Amniotic epithelial cell (primary cell): ENCODE measurements around the gene BID.

ENCODE experiments used
- DNase-seq: peaks from one replicate; pipeline ENCODE4 v3.0.0-alpha.2; 2010; ENCODE audit warnings: low read depth

Gene BID

DNA sequence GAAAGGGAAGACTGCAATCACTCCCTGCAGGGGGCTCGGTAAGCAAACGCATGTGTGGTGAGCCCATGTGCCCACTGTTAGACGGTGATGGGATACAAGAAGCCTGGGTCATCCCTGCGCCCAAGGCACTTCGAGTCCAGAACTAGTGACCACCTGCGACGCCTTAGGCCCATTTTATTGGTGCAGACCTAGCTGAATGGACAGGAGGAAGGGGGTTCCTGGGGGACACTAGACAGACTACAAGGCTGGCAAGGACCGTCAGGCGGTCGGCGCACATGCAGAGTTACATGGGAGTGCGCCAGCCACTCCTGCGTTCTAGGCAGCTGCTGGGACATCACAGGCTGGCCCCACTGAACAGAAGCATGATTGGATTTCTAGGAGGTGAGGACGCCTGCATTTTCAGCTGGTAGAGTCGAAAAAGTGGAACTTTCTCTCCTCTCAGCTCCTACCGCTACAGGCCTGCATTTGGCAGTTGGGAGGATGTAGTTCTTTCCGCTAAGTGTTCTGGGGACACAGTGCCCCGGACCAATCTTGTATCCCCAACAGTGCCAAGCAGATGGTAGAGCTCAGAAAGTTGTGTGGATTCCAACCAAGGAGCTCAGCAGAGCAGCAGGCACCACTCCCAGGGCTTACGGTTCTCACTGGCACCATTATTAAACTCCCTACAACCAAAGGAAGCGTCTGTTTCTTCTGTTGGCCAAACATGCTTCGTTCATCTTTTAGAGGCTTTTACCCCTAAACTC lies 35.7 kb downstream of the BID start:
- DNase-seq: no peak

- DNase-seq: peak; percentile 43
Observed at GRCh38 chr22:17734187-17734586, 40.1 kb downstream of the BID start.

GRCh38 chr22:17733466-17733865 lies 40.8 kb downstream of the BID start:
- no peak for DNase-seq

DNA sequence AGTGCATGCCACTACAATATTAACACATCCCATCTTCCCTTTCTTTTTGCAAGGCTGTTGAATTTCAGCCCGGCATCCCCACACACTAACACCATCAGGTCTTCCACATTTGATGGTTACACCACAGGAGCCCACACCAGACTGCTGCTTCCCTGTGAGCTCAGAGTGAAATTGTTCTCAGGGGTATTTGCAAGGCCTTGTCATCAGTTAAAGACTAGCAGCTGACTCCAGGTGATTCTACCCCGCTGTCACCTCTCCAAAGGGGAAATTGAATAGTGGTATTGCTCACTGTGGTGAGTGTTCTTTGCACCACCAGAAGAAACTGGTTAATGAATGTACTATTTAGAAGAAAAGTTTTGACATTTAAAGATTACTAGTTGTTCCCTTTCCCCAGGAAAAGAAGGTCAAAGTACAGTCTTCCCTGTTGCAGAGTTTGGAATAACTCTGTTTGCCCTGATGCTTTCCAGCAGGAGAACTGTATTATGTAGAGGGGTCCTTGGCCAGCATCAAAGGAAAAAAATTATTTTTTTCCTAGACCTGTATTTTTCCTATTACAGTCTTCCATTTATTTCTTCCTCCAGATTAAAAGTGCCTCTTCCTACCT lies 41.9 kb downstream of the BID start:
- no peak for DNase-seq

- DNase-seq: no peak
Observed at GRCh38 chr22:17729561-17729960, 44.7 kb downstream of the BID start.

DNA sequence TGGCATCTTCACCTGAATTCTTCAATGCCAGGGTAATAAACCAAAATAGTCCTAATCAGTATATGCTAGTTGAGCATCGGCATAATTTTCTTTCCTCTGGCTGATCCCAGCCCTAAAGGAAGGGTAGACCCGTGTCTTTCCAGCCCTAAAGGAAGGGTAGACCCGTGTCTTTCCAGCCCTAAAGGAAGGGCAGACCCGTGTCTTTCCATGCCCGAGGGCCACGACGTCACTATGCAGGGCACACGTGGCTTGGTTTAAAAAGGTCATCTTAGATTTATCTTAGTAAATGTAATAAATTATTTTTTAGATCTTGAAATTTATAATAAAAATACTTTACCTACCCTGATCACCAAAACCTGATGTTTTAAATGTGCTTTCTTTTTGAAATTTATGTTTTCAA lies 45.5 kb downstream of the BID start:
- DNase-seq: no peak

GRCh38 chr22:17726928-17727897 lies 47.1 kb downstream of the BID start:
- DNase-seq: no peak

DNA sequence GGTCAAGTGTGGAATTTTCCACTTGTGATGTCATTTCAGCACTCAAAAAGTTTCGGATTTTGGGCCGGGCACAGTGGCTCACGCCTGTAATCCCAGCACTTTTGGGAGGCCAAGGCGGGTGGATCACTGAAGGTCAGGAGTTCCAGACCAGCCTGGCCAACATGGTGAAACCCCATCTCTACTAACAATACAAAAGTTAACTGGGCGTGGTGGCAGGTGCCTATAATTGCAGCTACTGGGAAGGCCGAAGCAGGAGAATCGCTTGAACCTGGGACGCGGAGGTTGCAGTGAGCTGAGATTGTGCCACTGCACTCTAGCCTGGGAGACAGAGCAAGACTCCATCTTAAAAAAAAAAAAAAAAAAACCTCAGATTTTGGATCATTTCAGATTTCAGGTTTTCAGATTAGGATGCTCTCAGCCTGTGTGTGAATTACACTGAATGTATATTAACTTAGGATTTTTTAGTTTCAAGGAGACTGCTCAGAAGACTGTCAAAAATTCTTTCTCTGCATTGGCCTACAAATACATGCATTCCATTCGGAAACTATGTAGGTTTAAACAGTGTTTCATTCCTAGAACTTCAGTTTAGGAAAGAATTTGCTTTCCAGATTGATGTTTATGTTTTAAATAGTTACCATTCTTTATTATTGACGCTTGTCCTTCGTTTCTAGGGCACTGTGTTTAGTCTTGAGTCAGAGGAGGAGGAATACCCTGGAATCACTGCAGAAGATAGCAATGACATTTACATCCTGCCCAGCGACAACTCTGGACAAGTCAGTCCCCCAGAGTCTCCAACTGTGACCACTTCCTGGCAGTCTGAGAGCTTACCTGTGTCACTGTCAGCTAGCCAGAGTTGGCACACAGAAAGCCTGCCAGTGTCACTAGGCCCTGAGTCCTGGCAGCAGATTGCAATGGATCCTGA lies 48.0 kb downstream of the BID start:
- no peak for DNase-seq

DNA sequence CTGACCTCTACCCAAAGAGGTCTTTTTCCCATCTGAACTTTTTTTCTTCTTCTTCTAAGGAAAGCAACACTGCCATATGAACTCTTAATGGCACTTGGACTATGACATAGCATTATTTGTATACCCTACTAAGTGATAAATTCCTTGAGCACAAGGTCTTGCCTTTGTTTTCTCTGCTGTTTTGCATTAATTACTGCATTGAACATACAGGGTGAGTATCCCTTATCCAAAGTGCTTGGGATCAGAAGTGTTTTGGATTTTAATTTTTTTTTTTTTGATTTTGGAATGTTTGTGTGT lies 48.8 kb downstream of the BID start:
- DNase-seq: no peak

DNA sequence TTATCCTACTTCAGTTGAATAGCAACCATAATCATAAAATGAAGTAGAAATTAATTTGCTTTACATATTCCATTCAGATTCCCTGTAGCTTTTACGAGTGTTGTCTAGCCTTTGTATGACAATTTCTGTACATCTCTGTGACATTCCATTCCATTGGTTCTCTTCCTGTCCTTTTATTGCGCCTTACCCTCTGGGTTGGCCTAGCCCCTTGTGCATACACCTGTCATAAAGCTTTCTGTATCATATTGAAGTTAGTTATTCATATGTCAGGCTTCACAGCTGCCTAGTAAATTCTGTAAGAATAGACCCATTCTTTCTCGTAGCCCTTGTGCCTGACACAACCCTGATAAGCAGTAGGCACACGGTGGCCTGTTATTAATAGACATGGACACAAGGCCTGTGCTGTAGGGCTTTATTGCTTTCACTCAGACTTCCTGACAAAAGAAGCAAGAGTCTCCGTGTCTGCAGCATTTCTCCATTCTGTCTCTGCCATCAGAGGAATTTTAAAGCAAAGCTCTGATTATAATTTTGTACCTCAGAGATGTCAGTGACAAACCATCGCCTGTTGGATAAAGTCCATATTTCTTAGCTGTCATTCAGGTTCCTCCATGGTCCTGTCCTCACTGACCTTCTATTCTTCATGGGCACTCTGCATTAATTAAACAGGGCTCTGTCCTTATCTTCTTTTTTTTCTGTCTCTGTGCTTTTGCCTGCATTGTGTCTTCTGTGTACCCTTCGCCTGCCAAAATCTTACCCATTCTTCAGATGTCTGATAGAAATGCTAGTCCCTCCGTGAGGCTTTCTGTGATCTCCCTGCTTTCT lies 49.4 kb downstream of the BID start:
- no peak for DNase-seq

DNA sequence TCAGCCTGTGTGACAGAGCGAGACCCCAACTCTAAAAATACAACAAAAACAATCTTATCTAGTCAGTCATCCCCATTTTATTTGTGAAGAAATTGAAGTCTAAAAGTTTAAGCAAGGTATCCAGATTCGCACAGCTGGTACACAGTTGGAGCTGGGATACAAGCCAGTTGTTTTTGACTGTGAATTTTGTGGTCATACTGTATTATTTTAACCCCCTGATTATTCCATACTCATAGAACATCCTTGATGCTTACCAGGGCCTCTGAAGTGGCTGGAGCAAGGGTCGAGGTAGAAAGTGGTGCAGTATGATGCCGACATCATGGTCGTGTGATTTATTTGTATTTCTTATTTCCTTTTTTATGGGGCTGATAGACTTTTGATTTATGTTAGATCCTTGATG lies 50.0 kb downstream of the BID start:
- DNase-seq: no peak

- DNase-seq: no peak
Observed at GRCh38 chr22:17719911-17720310, 54.4 kb downstream of the BID start.

DNA sequence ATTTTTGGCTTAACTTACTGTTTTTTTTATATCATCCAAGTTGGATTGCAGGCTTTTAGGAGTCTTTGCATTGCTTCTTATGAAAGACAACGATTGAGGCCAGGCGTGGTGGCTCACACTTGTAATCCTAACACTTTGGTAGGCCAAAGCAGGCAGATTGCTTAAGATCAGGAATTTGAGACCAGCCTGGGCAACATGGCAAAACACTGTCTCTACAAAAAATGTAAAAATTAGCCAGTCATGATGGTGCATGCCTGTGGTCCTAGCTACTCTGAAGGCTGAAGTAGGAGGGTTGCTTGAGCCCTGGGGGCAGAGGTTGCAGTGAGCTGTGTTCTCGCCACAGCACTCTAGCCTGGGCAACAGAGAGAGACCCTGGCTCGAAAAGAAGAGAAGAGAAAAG lies 56.6 kb downstream of the BID start:
- DNase-seq: peak; percentile 78

GRCh38 chr22:17716529-17716928 lies 57.7 kb downstream of the BID start:
- DNase-seq: no peak

- DNase-seq: peak; percentile 77
Observed at GRCh38 chr22:17712441-17712840, 61.8 kb downstream of the BID start.

- no peak for DNase-seq
Observed at GRCh38 chr22:17710023-17710422, 64.2 kb downstream of the BID start.

DNA sequence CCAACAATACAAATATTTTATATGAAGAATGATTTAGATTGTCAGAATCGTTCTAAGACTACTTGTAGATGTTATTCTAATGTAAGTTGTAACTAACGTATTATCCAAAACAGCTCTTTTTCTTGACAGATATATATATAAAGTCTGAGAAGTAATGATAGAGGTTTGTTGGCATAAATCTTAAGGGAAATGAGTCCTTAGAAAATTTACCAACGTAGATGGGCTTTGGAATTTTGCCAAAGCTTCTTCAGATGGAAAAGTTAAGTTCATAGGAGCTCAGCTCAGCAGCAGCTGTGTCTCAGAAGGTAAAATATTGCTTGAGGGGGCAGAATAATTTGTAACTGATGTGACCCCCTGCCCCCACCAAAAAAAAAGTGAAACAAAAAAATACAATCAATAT lies 66.7 kb downstream of the BID start:
- DNase-seq: peak; percentile 24

GRCh38 chr22:17706947-17707346 lies 67.3 kb downstream of the BID start:
- no peak for DNase-seq

DNA sequence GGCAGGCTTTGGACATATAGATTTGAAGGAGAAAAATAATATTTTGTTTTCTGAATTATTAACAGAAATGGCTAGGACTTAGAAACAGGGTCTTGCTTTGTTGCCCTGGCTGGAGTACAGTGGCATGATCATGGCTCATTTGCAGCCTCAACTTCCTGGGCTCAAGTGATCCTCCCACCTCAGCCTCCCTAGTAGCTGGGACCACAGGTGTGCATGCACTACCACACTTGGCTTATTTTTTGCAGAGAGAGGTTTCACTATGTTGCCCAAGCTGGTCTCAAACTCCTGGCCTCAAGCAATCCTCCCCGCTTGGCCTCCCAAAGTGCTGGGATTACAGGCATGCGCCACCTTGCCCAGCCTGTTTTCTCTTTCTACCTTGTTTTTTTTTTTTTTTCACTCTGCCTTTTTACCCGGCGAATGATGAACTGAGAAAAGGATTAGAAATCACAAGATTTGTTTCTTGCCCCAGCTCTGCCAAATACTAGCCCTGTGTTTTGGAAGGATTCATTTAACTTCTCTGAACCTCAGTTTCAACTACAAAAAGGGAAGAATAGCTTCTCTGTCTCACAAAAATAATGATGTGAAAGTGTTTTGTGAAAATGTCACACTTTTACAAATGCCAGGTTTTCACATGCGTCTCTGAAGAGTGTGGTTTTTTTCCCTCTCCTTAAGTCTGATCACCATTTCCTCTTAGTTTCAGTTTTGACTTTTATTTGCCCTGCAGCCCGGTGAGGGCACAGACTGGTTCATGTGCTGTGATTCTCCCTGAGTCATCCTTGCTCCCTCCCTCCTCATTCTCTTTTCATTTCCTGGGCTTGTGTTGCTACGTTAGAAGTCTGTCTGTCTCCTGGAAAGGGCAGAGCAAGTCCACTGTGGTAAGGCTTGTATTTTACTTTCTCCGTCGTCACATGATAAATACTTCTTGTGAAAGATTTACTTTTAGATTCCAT lies 68.0 kb downstream of the BID start:
- peak; percentile 98 for DNase-seq

DNA sequence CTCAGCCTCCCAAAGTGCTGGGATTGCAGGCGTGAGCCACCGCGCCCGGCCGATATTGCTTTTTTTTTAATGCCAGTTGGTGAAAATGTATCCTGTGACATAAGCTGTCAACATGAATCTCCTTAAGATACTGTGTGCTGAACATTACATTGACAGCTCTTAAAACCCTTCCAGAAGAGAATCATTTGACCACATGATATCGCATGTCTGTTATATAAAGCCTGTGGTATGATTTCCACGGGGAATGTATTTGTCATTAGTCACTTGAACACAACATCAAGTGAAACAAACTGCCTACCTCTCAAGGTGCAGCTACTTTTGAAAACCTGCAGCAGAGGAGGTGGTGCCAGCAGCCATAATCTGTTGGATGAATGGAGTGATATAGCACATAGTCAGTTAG lies 68.7 kb downstream of the BID start:
- DNase-seq: peak; percentile 32
